ENCODE data around the gene IL32. TPM values are rescaled to one million over a fixed set of nuclear protein-coding genes. Genes with fewer than 3 reads are reported as not detected.
A peak's percentile ranks its signal among the peaks of the same experiment; 100 is the strongest.

Gene IL32
- total and polyA plus RNA-seq, 2 donors (not counting 1 experiment from before 2014, with no cell fraction given), result 2.0 to 2.3 TPM

- Histone ChIP-seq H3K27ac (ENCODE audit: low read length in 2 of 2) (peak overlapping the region in 1 of 2 donors; percentile 12), H3K27me3 (replicated peaks in 1 of 4; ENCODE audit: control extremely low read depth in 1 of 4, control insufficient read depth in 3 of 4, insufficient read depth in 4 of 4, low read length in 3 of 4) (no peaks in the 10 kb centered on the region), H3K4me1 (ENCODE audit: control insufficient read depth in 2 of 2, insufficient read depth in 2 of 2, low read length in 2 of 2) (peaks cover 13 to 26% of the 10 kb centered on the region in 2 donors), H3K9me3 (ENCODE audit: control extremely low read depth in 1 of 3, control insufficient read depth in 2 of 3, insufficient read depth in 1 of 3, low read length in 2 of 3) (peaks cover 0 to 4% (median 0%) of the 10 kb centered on the region in 3 donors), H3K4me3 (ENCODE audit: control extremely low read depth in 1 of 5, extremely low read depth in 1 of 5, insufficient read depth in 1 of 5, low read depth in 2 of 5, low read length in 4 of 5) (no peak overlapping the region), H3K4me2 (replicated peaks; ENCODE audit: low read depth, low read length, poor library complexity, severe bottlenecking) (peak overlapping the region; percentile 57), H3K79me2 (ENCODE audit: control insufficient read depth, insufficient read depth, low read length) (no peaks in the 10 kb centered on the region), H2AFZ (ENCODE audit: insufficient read depth, low read depth, low read length, poor library complexity, severe bottlenecking) (no peak overlapping the region), H3K9ac (ENCODE audit: low read length) (no peak overlapping the region), H3K36me3 (replicated peaks in 1 of 2; ENCODE audit: control extremely low read depth in 1 of 2, control insufficient read depth in 1 of 2, extremely low read depth in 1 of 2, insufficient read depth in 2 of 2, low read length in 1 of 2) (no peaks in the 10 kb centered on the region), H4K20me1 (ENCODE audit: control insufficient read depth, insufficient read depth, low read length, poor library complexity, severe bottlenecking) (no peaks in the 10 kb centered on the region)
- ChIA-PET POLR2A (interaction anchor here (0.6 to 0.7 kb wide), 3 partner anchors 8 to 223 kb away, joined by 3 to 16 read pairs (median 4); no protein-coding TSS in a partner anchor), CTCF (interaction anchor here (0.6 to 12.2 kb wide), 18 partner anchors 17 to 1471 kb away, joined by 3 to 238 read pairs (median 4); partner anchors contain the start of gene ZNF213)
- DNase-seq (peak; percentile 86), ATAC-seq (ENCODE audit: low read depth) (peak; percentile 79)
- no peaks in the 10 kb centered on the region for H3K27me3 Mint-ChIP-seq
- 0% methylated on average over 1 of the region's 4 CpGs for WGBS (ENCODE audit: insufficient coverage)
- intact Hi-C loops (cut with micrococcal nuclease), result loop anchor here (1.0 to 2.0 kb wide), 4 partner anchors 19 to 70 kb away; no protein-coding TSS in a partner anchor
- peak overlapping the region; percentile 47 for H3K27ac Mint-ChIP-seq
- no peak overlapping the region for H3K4me3 Mint-ChIP-seq
- peak; percentile 59 for TF ChIP-seq CTCF (IDR thresholded peaks at IDR 0.05)
- no peak for TF ChIP-seq EZH2 (IDR thresholded peaks at IDR 0.05; ENCODE audit: borderline replicate concordance, insufficient read depth, low read depth, low read length, poor library complexity, severe bottlenecking)
- peaks cover 26% of the 10 kb centered on the region for H3K4me1 Mint-ChIP-seq
- H3K9me3 Mint-ChIP-seq (ENCODE audit: insufficient read depth), result no peaks in the 10 kb centered on the region
Measured at GRCh38 chr16:3095869-3096268, 30.4 kb downstream of the IL32 start.

GRCh38 chr16:3096362-3096761 lies 30.9 kb downstream of the IL32 start:
- Histone ChIP-seq H3K79me2 (ENCODE audit: control insufficient read depth, insufficient read depth, low read length) (no peaks in the 10 kb centered on the region), H4K20me1 (ENCODE audit: control insufficient read depth, insufficient read depth, low read length, poor library complexity, severe bottlenecking) (no peaks in the 10 kb centered on the region), H3K4me3 (ENCODE audit: control extremely low read depth in 1 of 5, extremely low read depth in 1 of 5, insufficient read depth in 1 of 5, low read depth in 2 of 5, low read length in 4 of 5) (no peak overlapping the region), H2AFZ (ENCODE audit: insufficient read depth, low read depth, low read length, poor library complexity, severe bottlenecking) (no peak overlapping the region), H3K4me2 (replicated peaks; ENCODE audit: low read depth, low read length, poor library complexity, severe bottlenecking) (peak overlapping the region; percentile 57), H3K27me3 (replicated peaks in 1 of 4; ENCODE audit: control extremely low read depth in 1 of 4, control insufficient read depth in 3 of 4, insufficient read depth in 4 of 4, low read length in 3 of 4) (no peaks in the 10 kb centered on the region), H3K27ac (ENCODE audit: low read length in 2 of 2) (peak overlapping the region in 1 of 2 donors; percentile 12), H3K4me1 (ENCODE audit: control insufficient read depth in 2 of 2, insufficient read depth in 2 of 2, low read length in 2 of 2) (peaks cover 18 to 31% of the 10 kb centered on the region in 2 donors), H3K9ac (ENCODE audit: low read length) (no peak overlapping the region), H3K9me3 (ENCODE audit: control extremely low read depth in 1 of 3, control insufficient read depth in 2 of 3, insufficient read depth in 1 of 3, low read length in 2 of 3) (peaks cover 0 to 4% (median 0%) of the 10 kb centered on the region in 3 donors), H3K36me3 (replicated peaks in 1 of 2; ENCODE audit: control extremely low read depth in 1 of 2, control insufficient read depth in 1 of 2, extremely low read depth in 1 of 2, insufficient read depth in 2 of 2, low read length in 1 of 2) (no peaks in the 10 kb centered on the region)
- DNase-seq, result no peak
- TF ChIP-seq EZH2 (IDR thresholded peaks at IDR 0.05; ENCODE audit: borderline replicate concordance, insufficient read depth, low read depth, low read length, poor library complexity, severe bottlenecking), result no peak
- intact Hi-C loops (cut with micrococcal nuclease), result loop anchor here (1.0 to 2.0 kb wide), 4 partner anchors 20 to 70 kb away; no protein-coding TSS in a partner anchor
- ATAC-seq (ENCODE audit: low read depth), result no peak
- Mint-ChIP-seq H3K4me3 (no peak overlapping the region), H3K4me1 (peaks cover 31% of the 10 kb centered on the region), H3K9me3 (ENCODE audit: insufficient read depth) (no peaks in the 10 kb centered on the region), H3K27me3 (no peaks in the 10 kb centered on the region), H3K27ac (no peak overlapping the region)
- WGBS (ENCODE audit: insufficient coverage), result 92% methylated on average over 4 of the region's 6 CpGs
- CTCF ChIA-PET, result interaction anchor here (0.7 to 12.2 kb wide), 15 partner anchors 16 to 1731 kb away, joined by 3 to 238 read pairs (median 4); partner anchors contain the start of gene ZNF213
- POLR2A ChIA-PET, result interaction anchor here (0.6 to 0.7 kb wide), 2 partner anchors 8 to 25 kb away, joined by 3 to 5 read pairs; no protein-coding TSS in a partner anchor
